Sigmoid colon (tissue), 4 donors: ENCODE measurements around the gene MIDN.
A peak's percentile ranks its signal among the peaks of the same experiment; 100 is the strongest.

Experiments
- POLR2A ChIP-seq, 2 donors: fragments of 450-650 bp; IDR thresholded peaks; one replicate each; pipeline ENCODE4 v1.6.1; 2016; ENCODE audit warnings: antibody characterized with exemption in 2 of 2, mild to moderate bottlenecking in 2 of 2, moderate library complexity in 2 of 2
- POLR2AphosphoS5 ChIP-seq, 4 donors: sonication (generic); formaldehyde crosslinking; IDR thresholded peaks; one replicate each; pipeline ENCODE4 v1.6.1; 2017; ENCODE audit warnings: antibody characterized with exemption in 4 of 4
- TF ChIP-seq, protein P1 (sequence below), 4 experiments: fragments of 450-650 bp in 3 of 4; fragments of 200-600 bp in 1 of 4; IDR thresholded peaks; one replicate each; pipeline ENCODE4 v1.5.1; 2016 to 2019; ENCODE audit warnings: antibody characterized with exemption in 4 of 4, mild to moderate bottlenecking in 3 of 4, moderate library complexity in 2 of 4

GRCh38 chr19:1261798-1262622 is 13.6 kb downstream of the MIDN start:
- TF ChIP-seq, protein P1, sequence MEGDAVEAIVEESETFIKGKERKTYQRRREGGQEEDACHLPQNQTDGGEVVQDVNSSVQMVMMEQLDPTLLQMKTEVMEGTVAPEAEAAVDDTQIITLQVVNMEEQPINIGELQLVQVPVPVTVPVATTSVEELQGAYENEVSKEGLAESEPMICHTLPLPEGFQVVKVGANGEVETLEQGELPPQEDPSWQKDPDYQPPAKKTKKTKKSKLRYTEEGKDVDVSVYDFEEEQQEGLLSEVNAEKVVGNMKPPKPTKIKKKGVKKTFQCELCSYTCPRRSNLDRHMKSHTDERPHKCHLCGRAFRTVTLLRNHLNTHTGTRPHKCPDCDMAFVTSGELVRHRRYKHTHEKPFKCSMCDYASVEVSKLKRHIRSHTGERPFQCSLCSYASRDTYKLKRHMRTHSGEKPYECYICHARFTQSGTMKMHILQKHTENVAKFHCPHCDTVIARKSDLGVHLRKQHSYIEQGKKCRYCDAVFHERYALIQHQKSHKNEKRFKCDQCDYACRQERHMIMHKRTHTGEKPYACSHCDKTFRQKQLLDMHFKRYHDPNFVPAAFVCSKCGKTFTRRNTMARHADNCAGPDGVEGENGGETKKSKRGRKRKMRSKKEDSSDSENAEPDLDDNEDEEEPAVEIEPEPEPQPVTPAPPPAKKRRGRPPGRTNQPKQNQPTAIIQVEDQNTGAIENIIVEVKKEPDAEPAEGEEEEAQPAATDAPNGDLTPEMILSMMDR (IDR thresholded peaks at IDR 0.05), result no peak
- TF ChIP-seq POLR2A (IDR thresholded peaks at IDR 0.05) (peak in 1 of 2 donors; percentile 25), POLR2AphosphoS5 (IDR thresholded peaks at IDR 0.05) (peak; percentile 11 to 44 (median 32))
